ENCODE data around the gene LRRC36. TPM values are rescaled to one million over a fixed set of nuclear protein-coding genes. Genes with fewer than 3 reads are reported as not detected.

The LRRC36 gene
- total and polyA plus RNA-seq, 2 of the 8 experiments (the other 6 are each of a cell fraction or from before 2014, with no cell fraction given), result 0.15 TPM; not detected in 1

DNA sequence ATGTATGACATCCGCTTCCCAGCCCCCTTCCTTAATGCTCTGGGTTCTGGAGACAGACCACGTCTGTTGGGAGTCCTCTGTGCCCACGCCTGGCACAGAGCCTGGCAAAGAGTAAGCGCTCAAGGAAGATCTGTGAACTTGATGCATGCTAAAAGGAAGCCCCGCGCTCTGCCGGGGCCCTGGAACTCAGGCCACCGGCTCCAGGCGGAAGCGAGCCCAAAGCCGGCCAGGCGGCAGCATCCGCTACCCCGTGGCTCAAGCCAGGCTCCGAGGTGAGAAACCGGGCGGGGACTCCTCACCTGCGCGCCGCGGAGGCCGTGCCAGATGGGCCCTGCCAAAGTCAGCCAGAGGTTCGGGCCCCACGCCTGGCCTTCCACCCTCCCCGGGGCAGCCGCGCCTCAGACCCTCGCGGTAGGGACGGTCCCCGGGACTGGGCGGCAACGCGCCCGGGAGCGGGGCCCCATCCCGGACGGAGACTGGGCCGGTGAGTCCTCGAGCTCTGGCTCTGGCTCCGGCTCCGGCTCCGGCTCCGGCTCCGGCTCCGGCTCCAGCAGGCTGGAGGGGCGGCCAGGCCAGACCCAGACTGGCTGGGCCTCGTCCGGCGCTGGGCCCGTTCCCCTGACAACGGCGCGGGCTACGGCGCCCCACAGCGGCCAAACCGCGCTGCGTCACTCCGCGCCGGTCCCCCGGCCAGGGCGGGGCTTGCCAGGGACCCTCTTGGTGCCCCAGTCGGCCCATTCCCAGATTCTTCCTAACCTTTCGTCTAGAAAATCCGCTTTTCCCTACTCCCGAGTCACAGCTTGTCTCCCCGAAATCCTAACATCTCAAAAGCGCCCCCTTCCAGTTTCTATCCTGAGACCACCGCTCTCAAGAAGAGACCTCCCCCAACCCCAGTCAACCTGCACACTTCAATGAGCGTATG lies 89.5 kb downstream of the LRRC36 start, which contains the start of gene ZDHHC1 (continued):
- TF ChIP-seq, protein P1, sequence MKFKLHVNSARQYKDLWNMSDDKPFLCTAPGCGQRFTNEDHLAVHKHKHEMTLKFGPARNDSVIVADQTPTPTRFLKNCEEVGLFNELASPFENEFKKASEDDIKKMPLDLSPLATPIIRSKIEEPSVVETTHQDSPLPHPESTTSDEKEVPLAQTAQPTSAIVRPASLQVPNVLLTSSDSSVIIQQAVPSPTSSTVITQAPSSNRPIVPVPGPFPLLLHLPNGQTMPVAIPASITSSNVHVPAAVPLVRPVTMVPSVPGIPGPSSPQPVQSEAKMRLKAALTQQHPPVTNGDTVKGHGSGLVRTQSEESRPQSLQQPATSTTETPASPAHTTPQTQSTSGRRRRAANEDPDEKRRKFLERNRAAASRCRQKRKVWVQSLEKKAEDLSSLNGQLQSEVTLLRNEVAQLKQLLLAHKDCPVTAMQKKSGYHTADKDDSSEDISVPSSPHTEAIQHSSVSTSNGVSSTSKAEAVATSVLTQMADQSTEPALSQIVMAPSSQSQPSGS (IDR thresholded peaks at IDR 0.05; ENCODE audit: low read length), result no peak
- TF ChIP-seq JUND (IDR thresholded peaks at IDR 0.05; ENCODE audit: low read length), result no peak
- TF ChIP-seq EP300 (IDR thresholded peaks at IDR 0.05; ENCODE audit: borderline replicate concordance in 1 of 2, low read depth in 2 of 2, low read length in 2 of 2), result no peak
- peak; percentile 12; the same call in 1 of the 2 replicates for TF ChIP-seq MAX (IDR thresholded peaks at IDR 0.05)
- TF ChIP-seq HDAC2 (IDR thresholded peaks at IDR 0.05; ENCODE audit: borderline replicate concordance in 1 of 2, low read depth in 2 of 2, low read length in 2 of 2), result no peak
- no peak for TF ChIP-seq EZH2 (IDR thresholded peaks at IDR 0.05; ENCODE audit: low read depth, low read length, severe bottlenecking)
- no peak for TF ChIP-seq CBX8 (IDR thresholded peaks at IDR 0.05; ENCODE audit: borderline replicate concordance, low read depth, low read length)
- no peak for TF ChIP-seq BACH1 (IDR thresholded peaks at IDR 0.05; ENCODE audit: low read length)
- TF ChIP-seq TEAD4 (IDR thresholded peaks at IDR 0.05; ENCODE audit: low read depth, low read length), result no peak
- TF ChIP-seq ZNF274 (IDR thresholded peaks at IDR 0.05; ENCODE audit: borderline replicate concordance, extremely low read depth, low read length), result no peak
- TF ChIP-seq CBX5 (IDR thresholded peaks at IDR 0.05; ENCODE audit: low read depth, low read length), result no peak
- no peak for TF ChIP-seq CHD2 (IDR thresholded peaks at IDR 0.05; ENCODE audit: low read length)
- TF ChIP-seq KDM4A (IDR thresholded peaks at IDR 0.05; ENCODE audit: low read depth, low read length, severe bottlenecking), result peak; percentile 79
- peak in 1 of 2 experiments; percentile 37; a peak in 1 of 3 replicates for TF ChIP-seq POLR2A (IDR thresholded peaks at IDR 0.05; ENCODE audit: control extremely low read depth in 1 of 2, low read depth in 2 of 2, low read length in 2 of 2)
- peak; percentile 79 for TF ChIP-seq CREB1 (IDR thresholded peaks at IDR 0.05)
- TF ChIP-seq TAF7 (optimal IDR thresholded peaks at IDR 0.05; ENCODE audit: borderline replicate concordance, low read depth, low read length), result peak; percentile 28
- peak in 1 of 2 experiments; percentile 80; a peak in 2 of 4 replicates for TF ChIP-seq SIN3A (conservative IDR thresholded peaks at IDR 0.05 in 1 of 2, IDR thresholded peaks at IDR 0.05 in 1 of 2; ENCODE audit: low read depth in 1 of 2, low read length in 2 of 2)
- no peak for TF ChIP-seq BCL11A (IDR thresholded peaks at IDR 0.05; ENCODE audit: low read depth in 2 of 2, low read length in 2 of 2)
- peak; percentile 28; the same call in 1 of the 2 replicates for TF ChIP-seq CEBPB (IDR thresholded peaks at IDR 0.05; ENCODE audit: low read depth, low read length)
- TF ChIP-seq MAFK (IDR thresholded peaks at IDR 0.05; ENCODE audit: low read depth, low read length), result no peak
- TF ChIP-seq SIRT6 (IDR thresholded peaks at IDR 0.05; ENCODE audit: low read length), result no peak
- no peak for TF ChIP-seq RFX5 (IDR thresholded peaks at IDR 0.05; ENCODE audit: borderline replicate concordance, low read depth, low read length)
